OCI-M2 (cell line): ENCODE results near the gene MOBP.

Experiments
- DNase-seq: peaks from one replicate; lab custom pipeline; 2025; ENCODE audit not compliant: unreplicated experiment; lab: John Stamatoyannopoulos, UW

Gene MOBP

GRCh38 chr3:39491733-39492350 is 24.4 kb downstream of the MOBP start:
- no peak for DNase-seq

- DNase-seq = no peak
Measured at GRCh38 chr3:39494781-39495180, 27.3 kb downstream of the MOBP start.

GRCh38 chr3:39497753-39498152 is 30.3 kb downstream of the MOBP start:
- no peak for DNase-seq

- no peak for DNase-seq
Measured at GRCh38 chr3:39499651-39500273, 32.3 kb downstream of the MOBP start.

GRCh38 chr3:39501059-39501458 is 33.6 kb downstream of the MOBP start:
- DNase-seq = no peak

GRCh38 chr3:39501968-39502837 is 34.7 kb downstream of the MOBP start:
- no peak for DNase-seq

GRCh38 chr3:39502838-39503145 is 35.3 kb downstream of the MOBP start:
- DNase-seq = no peak

GRCh38 chr3:39505866-39506742 is 38.6 kb downstream of the MOBP start:
- no peak for DNase-seq

GRCh38 chr3:39506863-39507262 is 39.4 kb downstream of the MOBP start:
- DNase-seq = no peak

- DNase-seq = no peak
Measured at GRCh38 chr3:39513791-39514369, 46.4 kb downstream of the MOBP start.

GRCh38 chr3:39515681-39516441 is 48.4 kb downstream of the MOBP start:
- no peak for DNase-seq

GRCh38 chr3:39519103-39519502 is 51.6 kb downstream of the MOBP start:
- no peak for DNase-seq

GRCh38 chr3:39519554-39520288 is 52.2 kb downstream of the MOBP start:
- no peak for DNase-seq

GRCh38 chr3:39521456-39521855 is 54.0 kb downstream of the MOBP start:
- DNase-seq = no peak

GRCh38 chr3:39524107-39524506 is 56.6 kb downstream of the MOBP start:
- DNase-seq = no peak

GRCh38 chr3:39528844-39529243 is 61.4 kb downstream of the MOBP start:
- DNase-seq = no peak

GRCh38 chr3:39529577-39529976 is 62.1 kb downstream of the MOBP start:
- DNase-seq = no peak

GRCh38 chr3:39531066-39531465 is 63.6 kb downstream of the MOBP start:
- no peak for DNase-seq

- no peak for DNase-seq
Measured at GRCh38 chr3:39531665-39532064, 64.2 kb downstream of the MOBP start.

- DNase-seq = no peak
Measured at GRCh38 chr3:39532777-39533176, 65.3 kb downstream of the MOBP start.
